COLO668 (cell line): Measurements from ENCODE around the gene GPC6.
A peak's percentile ranks its signal among the peaks of the same experiment; 100 is the strongest.

Source experiments
- DNase-seq: peaks from one replicate; lab custom pipeline; 2025; ENCODE audit not compliant: unreplicated experiment; lab: John Stamatoyannopoulos, UW

The GPC6 gene

DNA sequence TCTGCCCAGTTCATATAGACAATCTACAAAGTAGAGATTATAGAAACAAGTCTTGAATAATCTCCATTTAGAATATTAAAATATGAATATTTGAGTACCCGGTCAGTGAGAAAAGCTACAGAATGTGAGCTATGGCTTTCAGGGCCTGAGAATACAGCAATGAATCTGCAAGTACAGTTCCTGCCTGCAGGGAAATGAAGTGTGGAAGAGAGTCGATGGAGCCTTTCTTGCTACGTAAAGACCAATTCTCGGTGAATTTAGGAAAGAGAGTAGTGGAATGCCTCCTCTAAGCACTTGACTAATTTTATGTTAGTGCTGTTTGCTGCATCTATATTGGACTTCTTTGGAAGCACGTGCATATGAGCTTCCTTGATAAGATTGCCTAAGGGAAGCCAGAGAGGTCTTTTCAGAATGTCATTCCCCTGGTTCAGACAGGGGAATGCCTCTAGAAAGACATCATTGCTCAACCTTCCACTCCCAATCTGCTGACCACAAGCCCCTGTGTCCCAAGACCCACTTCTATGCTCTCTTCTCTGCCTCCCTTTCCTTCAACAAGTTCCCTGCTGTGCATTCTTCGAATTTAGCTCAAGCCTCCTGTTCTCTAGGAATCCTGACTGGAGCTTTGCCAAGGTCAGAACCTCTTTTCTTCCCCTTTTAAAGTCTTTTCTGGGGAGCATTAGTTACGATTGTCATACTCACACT, 41.9 kb downstream of the GPC6 start:
- no peak for DNase-seq

DNA sequence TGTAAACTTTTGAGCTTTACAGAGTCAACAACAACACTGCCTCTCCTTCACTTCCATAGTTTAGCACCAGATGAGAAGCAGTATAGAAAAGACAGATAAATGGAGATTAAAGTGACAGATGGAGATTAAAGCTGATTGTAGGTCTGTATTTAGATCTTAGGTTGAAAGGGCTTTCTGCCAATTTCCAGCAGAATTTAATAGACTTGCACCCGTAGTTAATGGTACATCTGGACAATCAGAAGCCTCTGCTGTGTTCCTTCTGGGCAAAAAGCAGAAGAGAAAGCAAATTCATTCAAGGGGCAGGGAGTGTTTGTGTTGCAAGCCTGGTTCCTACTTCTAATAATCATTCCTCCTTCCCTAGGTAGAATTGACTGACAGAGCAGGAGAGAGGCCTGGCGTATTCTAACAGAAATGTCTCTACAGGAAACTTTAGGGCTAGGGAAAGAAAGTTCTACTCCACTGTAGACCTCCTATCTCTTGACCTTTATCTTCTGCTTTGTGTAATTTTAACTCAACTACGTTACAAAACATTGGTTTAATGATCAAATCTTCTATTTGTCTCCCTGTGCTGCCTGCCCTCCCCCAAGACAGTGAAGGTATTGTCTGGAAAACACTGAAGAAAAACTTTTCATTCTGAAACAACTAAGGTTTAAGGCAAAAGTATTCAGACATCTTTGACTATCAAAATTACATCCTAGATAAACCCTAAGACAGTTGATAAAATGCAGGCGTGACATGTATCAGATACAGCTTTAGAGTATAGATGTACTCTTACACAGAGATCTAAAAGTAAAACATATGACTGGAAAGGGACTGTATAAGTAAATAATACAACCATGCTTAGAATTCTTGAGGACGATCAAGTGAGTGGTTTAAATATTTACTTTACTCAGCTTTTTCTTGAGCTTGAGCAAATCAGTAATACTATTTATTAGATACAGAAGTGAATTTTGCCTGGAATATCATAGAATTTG, 44.4 kb downstream of the GPC6 start:
- DNase-seq, result no peak

DNA sequence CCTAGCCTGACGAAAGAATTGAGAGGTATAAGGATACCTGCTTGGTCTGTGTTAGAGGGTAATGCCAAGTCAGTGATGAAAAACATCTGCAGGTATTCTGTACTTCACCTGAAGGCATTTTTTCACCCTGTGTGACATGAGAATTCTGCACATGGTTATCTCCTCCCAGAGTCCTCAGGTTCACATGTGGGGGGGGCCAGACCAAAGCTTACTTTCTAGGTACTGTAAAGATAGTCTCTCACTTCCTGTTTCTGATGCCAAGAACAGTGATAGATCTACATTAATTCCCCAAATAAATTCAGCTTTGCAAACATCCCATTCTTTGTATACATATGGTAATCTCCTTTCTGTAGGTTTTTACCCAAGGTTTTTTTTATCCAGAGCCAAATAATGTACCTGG, 53.4 kb downstream of the GPC6 start:
- no peak for DNase-seq

DNA sequence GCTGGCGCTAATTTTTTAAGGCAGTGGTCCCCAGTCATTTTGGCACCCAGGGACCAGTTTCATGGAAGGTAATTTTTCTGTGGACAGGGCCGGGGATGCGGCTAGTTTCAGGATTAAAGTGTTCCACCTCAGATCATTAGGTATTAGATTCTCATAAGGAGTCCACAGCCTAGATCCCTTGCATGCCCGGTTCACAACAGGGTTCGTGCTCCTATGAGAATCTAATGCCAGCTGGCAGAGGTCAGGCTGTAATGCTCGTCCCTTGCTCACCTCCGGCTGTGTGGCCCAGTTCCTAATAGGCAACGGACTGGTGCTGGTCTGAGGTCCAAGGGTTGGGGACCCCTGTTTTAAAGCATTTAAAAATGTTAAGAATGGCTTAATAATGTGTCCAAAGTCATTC, 54.1 kb downstream of the GPC6 start:
- DNase-seq, result no peak

DNA sequence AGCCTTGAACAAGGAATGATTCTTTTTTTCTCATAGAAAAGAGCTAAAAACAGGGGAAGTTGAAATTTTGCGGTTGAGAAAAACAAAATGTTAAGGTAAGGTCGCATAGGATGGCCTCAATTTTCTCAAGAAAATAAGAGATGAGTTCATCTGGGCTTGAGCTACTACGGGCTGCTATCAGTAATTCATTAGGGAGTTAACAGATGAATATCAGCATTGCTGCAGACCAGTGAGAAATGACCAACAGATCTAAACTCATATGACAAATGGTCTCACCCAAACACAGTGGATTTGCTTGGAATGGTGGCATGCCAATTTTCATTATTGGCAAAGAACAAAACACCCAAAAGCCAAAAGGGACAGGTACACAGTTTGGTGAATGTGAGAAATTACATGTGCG, 56.6 kb downstream of the GPC6 start:
- no peak for DNase-seq

DNA sequence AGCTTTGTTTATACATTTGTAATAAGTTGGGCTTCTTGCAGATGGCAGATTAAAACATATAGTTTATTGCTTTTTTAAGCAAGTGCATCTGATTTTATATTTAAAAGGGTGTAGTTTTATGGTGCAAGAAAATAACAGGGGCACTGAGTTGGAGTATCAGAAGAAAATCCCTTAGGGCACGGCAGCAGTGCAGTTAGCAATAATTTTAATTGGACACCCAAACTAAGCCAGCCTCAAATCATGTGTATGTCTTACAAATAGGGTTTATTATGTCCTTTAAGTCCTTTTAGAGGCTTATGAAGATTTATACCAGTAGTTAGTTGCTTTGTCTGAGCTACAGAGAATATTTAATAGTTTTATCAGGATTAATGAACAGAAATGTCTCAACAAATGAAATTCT, 57.5 kb downstream of the GPC6 start:
- DNase-seq, result no peak

DNA sequence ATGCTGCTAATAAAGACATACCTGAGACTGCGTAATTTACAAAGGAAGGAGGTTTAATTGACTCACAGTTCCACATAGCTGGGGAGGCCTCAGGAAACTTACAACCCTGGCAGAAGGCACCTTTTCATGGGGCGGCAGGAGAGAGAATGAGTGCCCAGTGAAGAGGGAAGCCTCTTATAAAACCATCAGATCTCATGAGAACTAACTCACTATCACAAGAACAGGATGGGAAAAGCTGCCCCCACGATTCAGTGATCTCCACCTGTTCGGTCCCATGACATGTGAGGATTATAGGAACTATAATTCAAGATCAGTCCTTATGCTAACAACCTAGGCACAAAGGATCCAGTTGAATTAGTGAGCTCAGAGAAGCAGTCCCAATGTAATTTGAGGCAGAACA, 59.4 kb downstream of the GPC6 start:
- no peak for DNase-seq

DNA sequence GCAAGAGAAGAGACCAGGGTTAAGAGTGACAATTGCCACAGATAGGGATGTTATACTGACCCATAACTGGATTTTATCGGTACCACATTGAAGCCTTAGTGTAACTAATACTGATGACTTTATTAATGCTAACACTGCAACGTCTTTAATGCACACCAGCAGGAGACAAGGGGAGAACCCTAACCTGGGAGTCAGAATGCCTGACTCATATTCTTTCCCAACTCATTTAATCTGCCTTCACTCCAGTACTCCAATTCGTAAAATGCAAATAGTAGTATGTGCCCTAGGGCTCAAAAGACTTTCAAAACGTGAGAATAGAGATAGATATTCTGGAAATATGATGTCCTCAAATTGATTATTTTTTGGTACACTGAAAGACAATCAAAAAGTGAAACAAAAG, 62.4 kb downstream of the GPC6 start:
- no peak for DNase-seq

DNA sequence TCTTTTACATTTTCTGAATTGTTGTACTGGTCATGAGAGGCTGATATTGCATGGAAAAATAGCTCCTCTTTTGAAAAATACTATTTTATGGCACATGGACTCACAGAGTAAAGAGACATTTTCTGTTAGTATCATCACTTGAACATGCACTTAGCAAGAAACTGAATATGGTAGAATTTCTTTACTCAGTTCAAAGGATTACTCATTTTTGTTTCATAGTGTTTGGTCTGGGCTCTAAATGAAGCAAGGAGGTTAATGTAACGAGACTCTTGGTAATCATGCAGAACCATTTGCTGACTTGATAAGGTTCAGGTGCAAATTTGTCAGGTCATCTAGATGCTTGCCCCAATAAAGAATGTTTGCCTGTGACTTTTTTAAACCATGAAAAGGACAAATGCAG, 63.2 kb downstream of the GPC6 start:
- no peak for DNase-seq

DNA sequence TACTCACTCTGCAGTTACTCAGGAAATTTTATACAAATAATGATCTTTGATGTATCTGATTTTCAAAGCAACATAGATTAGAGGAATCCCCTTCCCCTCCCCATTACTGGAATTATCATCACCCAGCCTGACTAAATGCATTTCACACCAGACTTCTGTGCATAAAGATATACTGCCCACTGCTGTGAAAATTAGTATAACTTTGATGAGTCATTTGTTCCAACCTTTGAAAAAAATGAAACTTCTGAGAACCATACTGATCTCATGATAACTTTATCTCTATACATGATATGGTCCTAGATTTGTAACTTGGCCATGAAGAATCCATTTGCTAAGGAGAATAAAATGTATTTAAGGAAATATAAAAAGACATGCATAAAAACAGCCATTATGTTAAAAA, 63.9 kb downstream of the GPC6 start:
- no peak for DNase-seq

DNA sequence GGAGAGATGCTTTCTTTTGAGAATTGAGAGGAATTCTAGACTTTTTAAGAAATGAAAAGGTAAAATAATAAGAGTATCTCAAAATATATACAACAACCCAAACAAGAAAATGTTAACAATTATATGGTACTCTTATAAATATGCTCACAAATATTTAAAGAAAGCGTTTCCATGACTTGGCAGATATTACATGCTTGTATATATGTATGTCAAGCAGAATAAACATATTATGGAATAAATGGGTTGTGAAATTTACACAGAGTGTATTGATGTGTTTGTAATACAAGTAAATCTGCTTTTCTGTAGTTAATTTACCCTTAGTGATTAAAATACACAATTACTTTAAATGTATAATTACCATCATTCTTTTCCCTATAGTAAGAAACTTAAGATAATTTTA, 65.8 kb downstream of the GPC6 start:
- DNase-seq, result no peak

DNA sequence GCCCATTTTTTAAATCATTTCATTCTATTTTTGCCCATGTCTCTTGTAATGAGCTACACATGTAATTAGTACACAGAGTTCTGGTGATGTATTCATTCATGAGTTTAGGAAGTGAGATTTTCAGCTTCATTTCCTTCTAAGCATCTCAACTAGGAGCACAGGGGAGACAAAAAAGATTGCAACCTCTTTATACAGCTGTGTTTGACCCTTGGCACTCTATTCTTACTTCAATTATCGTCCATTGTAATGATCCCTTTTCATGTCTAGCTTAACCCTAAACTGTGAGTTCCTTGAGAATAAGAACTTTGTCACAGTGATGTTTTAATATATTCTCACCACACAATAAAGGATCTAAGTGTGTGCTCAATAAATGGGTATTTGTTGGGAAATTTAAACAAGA, 67.1 kb downstream of the GPC6 start:
- DNase-seq, result no peak

DNA sequence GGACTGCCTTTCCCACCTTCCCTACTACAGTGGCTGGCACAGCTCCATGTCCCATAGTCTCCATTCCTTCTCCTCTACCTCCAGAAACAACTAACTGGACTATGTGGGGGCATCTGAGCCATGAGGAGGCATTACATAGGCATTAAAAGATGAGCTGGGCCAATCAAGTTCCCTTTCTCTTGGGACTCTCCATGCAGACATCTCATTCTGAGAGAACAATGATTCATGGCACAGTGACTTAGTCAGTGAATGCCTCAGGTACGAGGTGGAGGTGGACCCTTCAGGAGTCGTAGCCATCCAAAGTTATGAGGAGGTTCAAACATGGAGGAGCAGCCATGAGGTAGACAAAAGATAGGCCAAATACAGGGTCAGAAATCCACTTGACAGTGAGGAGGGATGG, 70.0 kb downstream of the GPC6 start:
- no peak for DNase-seq

DNA sequence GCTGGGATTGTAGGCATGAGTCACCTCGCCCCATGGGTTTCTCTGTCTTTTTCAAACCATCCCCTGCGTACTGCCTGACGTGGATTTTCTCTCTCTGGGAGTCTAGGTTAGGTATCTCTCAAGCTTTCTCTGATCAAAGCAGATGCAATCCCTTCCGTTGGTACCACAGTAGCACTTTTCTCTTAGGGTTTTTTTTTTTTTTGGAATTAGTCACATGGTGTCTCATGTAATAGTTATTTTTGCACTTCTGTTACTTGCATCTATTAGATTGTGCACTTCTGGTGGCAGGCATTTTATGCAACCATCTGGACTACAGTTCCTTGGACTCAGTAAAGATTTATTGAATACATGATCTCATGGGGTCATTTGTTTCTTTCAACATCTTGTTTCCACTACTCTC, 72.1 kb downstream of the GPC6 start:
- no peak for DNase-seq

DNA sequence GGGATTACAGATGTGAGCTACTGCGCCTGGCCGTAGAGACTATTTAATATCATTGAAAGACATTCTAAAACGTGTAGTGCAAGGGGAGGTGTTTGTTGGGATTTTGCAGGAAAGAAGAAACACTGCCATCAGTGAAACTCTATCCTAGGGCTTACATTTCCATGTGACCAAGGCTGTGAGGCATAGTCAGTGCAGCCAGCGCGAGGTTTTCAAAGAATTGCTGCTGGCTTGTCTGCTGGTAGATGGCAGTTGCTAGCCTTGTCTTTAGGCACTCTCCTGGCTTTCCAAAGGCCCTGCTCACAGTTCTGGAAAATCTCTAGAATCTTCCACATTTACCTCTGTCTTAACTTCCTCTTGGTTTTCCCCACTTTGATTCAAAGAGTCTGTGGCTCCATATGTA, 77.5 kb downstream of the GPC6 start:
- DNase-seq, result no peak

DNA sequence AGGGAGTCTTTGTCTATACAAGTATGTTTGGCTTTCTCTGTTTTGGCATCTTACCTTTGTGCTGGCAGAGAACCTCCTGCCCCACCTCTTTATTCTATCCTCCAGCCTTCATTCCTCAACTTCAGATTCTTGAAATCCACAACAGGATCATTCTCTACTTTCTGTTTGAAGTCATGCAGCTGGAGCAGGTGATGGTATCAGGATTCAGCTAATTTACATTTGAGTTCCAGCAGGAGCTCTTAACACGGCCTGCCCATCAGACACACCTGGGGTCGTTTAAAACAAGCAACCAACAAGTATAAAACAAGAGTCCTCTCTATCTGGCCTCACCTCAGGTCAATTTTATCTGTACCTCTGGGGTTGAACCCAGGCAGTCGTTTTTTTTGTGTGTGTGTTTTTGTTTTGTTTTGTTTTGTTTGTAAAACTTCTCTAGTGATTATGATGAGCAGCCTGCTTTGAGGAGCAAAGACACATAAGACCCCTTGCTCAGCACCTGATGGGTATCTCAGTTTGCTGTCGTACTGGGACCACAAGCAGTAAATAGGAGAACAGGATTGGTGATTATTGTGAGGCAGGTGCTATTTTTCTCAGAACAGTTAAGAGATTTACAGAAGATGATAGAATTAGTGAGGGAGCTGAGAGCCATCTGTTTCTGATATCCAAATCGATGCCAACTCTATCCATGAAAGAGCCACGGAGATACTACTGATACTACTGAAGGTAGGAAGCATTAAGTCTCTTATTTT, 78.4 kb downstream of the GPC6 start:
- DNase-seq, result peak; percentile 67

DNA sequence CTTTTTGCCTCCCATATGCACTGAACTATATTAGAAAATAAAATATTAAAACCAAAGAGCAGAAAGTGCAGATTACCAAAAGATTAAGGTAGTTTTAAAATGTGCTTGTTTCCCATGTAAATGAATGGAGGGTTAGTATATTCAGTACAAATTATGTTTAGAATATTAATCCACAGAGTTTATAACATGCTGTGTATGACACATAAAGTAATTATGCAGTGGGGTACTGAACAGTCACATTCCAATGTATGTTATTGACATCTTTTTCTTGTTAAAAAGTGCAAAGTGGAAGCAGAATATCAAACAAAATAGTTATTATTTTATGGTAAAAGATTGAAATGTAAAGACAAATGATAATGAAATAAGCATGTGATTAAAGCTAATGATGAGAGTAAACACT, 79.3 kb downstream of the GPC6 start:
- no peak for DNase-seq

DNA sequence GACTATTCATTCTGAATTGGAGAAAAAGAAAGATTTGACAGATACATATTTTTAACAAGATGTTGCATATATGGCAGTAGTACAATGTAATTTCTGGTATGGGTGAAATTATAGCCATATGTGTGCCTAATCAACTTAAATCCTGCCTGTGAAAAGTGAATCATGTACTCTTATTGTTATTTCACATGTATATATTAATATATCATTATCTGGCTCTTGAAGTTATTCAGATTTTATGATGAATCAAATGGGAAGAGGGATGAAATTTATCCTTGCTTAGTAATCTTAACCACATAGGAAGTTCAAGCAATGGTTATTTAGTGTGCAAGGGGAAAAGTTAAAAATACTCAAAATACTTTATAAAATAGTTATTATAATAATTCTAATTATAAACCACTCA, 80.5 kb downstream of the GPC6 start:
- no peak for DNase-seq

DNA sequence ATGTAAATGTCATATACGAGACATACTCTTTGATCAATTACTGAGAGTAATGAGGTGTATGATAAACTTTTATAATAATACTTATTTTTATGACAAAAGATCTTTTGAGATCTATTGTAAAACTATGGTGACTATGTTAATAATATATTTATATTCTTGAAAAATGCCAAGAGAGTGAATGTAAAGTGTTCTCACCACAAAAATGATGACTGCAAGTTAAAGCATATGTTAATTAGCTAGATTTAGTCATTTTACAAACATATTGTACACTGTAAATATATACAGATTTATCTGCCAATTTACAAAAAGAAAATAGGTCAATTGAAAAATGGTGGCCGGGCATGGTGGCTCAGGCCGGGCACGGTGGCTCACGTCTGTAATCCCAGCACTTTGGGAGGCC, 81.0 kb downstream of the GPC6 start:
- DNase-seq, result no peak

DNA sequence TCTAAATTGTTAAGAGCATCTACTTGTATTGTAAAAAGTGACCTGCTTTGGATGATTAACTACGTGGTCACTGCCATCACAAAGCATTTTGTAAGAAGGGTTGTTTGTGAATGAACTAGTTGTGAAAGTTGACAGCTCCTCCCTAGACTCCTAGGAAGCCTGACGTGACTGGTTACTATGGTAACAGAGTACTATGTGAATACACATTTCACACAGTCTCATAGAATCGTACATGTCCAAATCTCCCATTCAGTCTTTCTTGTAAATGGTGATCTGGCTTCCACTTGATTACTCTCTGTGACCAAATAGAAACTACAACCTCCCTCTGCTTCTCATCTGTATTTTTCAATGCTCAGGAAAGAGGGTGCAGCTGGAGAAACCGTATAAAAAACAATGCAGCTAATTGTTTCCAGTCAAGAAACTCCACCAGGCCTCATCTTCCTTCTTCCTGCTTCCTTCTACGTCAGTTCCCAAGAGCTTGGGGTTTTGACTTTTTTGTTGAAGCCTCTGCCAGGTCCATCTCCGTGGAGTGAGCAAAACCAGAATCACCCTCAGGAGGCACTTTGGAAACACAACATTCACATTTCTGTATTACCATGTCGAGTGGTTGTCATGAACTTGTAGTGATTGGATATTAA, 83.4 kb downstream of the GPC6 start:
- DNase-seq, result no peak

DNA sequence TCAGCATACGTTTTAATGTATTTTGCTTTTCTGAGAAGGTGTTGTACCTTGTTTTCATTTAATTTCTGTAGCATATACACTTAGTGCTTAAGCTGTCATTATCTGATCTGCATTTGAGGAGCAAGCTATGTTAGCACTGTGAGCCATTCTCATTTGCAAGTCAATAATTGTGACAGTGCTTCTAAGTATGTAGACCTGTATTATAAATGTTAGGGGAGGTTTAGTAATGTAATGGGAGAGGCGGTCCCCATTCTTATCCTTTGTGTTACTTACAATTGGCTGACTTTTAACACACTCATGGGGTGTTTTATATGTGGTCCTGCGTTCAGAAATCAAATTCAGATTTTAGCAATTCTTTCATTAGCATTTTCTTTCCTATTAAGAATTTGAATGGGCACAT, 90.2 kb downstream of the GPC6 start:
- no peak for DNase-seq
